Fibroblast of peridontal ligament (primary cell): Measurements from ENCODE around the gene KLF2.

Source experiments
- DNase-seq: peaks from one replicate; pipeline ENCODE4 v3.0.0-alpha.2; 2010; ENCODE audit errors: extremely low read depth

KLF2 gene

GRCh38 chr19:16306728-16307402 is 17.8 kb upstream of the KLF2 start:
- no peak for DNase-seq

DNA sequence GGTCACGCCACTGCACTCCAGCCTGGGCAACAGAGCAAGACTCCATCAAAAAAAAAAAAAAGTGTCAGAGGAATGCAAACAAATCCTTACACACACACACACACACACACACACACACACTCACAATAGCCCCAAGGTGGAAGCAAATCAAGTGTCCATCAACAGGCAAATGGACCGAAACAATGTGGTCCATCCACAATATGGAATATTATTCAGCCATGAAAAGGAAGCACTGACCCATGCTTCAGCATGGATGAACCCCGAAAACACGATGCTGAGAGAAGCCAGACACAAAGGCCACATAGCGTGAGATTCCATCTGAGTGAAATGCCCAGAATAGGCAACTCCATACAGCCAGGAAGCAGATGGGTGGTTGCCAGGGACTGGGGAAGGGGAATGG is 16.5 kb upstream of the KLF2 start:
- DNase-seq = no peak

DNA sequence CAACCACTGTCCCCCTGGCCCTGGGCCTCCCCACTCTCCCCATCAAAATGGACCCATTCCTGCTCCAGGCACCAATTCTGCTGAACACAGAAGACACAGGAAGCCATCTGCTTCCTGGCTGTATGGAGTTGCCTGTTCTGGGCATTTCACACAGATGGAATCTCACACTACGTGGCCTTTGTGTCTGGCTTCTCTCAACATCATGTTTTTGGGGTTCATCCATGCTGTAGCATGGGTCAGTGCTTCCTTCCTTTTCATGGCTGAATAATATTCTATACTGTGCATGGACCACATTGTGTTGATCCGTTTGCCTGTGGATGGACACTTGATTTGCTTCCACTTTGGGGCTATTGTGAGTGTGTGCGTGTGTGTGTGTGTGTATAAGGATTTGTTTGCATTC is 15.0 kb upstream of the KLF2 start:
- no peak for DNase-seq

GRCh38 chr19:16315825-16316505 is 8.7 kb upstream of the KLF2 start:
- DNase-seq = peak; percentile 100

DNA sequence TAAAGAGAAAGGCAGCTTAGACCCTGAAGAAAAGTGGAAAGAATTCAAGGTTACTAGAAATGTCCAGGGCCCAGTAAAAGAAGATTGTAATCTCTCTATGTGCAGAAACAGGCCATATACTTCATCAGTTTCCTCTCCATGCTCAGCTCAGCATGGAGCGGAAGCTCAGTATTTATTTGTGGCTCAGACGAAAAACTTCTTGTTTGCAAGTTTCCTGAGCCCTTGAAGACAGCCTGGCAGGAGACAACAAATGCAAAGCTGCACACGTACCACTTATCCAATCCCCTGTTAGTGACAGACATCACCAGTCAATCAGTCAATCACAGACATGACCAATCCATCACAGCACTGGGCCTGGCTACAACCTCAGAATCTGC is 8.1 kb upstream of the KLF2 start:
- DNase-seq = no peak

GRCh38 chr19:16319481-16319880 is 5.1 kb upstream of the KLF2 start:
- DNase-seq = peak; percentile 24

DNA sequence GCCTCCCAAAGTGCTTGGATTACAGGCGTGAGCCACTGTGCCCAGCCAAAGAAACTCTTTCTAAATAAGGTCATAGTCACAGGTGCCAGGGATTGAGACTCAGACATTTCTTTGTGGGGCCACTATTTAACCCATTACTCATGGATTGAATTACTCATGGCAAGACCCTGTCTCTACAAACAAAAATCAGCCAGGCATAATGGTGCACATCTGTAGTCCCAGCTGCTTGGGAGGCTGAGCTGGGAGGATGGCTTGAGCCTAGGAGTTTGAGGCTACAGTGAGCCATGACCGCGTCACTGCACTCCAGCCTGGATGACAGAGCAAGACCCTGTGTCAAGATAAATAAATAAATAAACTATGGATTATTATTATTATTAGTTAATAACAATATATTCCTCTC is 3.6 kb upstream of the KLF2 start:
- no peak for DNase-seq

DNA sequence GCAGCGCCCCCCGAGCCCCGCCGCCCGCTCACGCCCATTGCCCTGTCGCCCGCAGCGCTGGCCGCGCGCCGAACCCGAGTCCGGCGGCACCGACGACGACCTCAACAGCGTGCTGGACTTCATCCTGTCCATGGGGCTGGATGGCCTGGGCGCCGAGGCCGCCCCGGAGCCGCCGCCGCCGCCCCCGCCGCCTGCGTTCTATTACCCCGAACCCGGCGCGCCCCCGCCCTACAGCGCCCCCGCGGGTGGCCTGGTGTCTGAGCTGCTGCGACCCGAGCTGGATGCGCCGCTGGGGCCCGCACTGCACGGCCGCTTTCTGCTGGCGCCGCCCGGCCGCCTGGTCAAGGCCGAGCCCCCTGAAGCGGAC is 518 bp downstream of the KLF2 start:
- no peak for DNase-seq

DNA sequence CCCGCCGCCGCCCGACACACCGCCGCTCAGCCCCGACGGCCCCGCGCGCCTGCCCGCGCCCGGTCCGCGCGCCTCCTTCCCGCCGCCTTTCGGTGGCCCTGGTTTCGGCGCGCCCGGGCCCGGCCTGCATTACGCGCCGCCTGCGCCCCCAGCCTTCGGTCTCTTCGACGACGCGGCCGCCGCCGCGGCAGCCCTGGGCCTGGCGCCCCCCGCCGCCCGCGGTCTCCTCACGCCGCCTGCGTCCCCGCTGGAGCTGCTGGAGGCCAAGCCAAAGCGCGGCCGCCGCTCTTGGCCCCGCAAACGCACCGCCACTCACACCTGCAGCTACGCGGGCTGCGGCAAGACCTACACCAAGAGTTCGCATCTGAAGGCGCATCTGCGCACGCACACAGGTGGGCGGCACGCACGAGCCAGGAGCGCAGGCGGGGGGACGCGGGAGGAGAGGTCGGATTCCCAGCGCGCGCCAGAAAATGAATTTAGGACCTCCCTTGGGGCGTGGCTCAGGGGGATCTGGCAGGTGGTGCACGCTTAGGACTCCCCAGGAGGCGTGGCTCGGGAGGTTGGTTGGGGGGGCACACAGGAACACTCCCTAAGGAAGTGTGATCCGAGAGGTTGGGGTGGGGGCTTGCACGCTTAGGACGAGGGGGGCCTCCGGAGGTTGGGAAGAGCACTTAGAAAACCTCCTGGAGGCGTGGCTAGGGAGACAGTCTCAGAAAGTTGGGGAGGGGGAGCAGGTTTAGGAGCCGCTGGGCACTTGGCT is 1.2 kb downstream of the KLF2 start:
- DNase-seq = no peak

DNA sequence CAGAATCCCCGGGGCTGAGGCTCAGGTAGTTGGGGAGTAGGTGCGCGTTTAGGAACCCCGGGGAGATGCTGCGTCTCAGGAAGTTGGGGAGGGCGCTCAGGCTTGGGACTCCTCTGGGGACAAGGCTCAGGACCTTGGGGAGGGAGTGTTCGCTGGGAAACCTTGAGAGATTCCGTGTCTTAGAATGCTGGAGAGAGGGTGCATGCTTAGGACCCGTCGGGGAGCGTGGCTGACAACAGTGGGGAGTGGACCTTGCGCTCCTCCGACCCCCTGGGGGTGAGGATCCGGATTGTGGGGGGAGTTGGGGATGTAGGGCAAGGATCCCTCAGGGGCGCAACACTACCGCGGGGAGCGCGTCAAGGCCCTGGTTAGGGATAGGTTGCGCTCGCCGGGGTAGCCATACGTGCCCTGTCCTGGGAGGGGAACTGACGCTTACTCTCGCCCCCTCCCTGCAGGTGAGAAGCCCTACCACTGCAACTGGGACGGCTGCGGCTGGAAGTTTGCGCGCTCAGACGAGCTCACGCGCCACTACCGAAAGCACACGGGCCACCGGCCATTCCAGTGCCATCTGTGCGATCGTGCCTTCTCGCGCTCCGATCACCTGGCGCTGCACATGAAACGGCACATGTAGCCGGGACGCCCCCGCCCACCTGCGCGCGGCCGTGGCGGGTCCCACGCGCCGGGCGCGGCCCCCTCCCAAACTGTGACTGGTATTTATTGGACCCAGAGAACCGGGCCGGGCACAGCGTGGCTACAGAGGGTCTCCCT is 2.0 kb downstream of the KLF2 start:
- no peak for DNase-seq

DNA sequence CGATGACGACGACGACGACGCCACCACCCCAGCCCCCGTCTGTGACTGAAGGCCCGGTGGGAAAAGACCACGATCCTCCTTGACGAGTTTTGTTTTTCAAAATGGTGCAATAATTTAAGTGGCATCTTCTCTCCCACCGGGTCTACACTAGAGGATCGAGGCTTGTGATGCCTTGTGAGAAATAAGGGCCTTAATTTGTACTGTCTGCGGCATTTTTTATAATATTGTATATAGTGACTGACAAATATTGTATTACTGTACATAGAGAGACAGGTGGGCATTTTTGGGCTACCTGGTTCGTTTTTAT is 2.5 kb downstream of the KLF2 start:
- DNase-seq = no peak

- DNase-seq = no peak
Observed at GRCh38 chr19:16327501-16327900, 2.9 kb downstream of the KLF2 start.

DNA sequence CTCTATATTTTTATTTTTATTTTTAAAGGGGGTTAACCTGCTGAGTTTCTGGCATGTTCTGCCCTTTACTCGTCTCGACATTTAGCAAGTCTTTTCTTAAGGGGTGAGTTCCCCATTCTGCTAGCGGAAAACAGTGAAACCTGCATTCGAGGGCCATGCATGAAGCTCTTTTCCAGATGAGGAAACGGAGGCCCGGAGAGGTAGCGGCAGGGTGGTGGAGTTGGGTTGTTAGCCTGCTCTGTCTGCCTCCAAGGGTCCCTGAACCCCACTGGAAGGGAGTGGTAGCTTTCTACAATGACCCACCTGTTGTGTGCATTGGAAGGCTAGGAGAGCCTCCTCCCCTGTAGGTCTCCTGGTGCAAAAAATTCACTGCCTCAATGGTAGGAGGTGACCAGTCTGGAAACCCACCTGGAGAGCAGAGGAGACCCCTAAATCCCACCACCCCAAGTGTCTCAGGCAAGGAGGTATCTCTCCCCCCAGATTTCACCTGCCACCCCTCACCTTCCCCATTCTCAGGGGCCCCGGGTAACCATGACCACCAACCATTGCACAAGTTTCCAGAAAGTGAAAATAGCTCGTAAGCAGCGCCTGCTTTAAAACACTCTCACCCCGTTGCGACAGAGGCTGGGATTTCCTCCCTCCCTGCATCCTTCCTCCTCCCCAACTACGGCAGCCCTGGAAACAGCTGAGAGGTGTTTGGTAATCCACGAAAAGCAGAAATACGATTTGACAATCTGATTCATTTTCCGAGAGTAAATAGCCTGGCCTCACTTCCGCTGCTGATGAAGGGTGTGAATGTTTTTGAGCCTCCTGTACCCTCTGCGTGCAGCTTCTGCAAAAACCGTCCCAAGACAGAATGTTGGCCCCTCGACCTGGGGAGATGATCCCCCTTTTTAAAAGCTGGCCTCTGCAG is 3.5 kb downstream of the KLF2 start:
- DNase-seq = peak; percentile 91

- peak; percentile 33 for DNase-seq
Observed at GRCh38 chr19:16328824-16329482, 4.3 kb downstream of the KLF2 start.

DNA sequence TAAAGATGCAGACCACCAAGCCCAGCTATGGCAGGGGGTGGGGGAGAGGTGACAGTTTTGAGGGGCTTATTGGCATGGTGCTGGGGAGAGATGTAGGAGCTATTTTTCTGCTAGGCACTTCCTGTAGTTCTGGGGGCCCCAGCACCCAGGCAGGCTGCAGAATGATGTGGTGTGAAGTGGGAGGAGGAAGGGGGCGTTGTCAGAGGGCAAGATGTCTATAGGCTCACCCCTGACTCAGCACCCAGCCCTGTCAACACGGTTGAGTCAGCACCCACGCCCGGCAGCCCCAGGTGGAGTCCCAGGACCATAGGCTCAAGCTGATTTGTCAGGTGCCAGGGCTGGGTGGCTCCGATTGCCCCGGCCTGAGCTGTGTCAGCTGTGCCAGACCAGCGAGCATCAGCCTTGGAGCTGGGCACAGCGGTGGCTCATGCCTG is 5.8 kb downstream of the KLF2 start:
- DNase-seq = peak; percentile 34

DNA sequence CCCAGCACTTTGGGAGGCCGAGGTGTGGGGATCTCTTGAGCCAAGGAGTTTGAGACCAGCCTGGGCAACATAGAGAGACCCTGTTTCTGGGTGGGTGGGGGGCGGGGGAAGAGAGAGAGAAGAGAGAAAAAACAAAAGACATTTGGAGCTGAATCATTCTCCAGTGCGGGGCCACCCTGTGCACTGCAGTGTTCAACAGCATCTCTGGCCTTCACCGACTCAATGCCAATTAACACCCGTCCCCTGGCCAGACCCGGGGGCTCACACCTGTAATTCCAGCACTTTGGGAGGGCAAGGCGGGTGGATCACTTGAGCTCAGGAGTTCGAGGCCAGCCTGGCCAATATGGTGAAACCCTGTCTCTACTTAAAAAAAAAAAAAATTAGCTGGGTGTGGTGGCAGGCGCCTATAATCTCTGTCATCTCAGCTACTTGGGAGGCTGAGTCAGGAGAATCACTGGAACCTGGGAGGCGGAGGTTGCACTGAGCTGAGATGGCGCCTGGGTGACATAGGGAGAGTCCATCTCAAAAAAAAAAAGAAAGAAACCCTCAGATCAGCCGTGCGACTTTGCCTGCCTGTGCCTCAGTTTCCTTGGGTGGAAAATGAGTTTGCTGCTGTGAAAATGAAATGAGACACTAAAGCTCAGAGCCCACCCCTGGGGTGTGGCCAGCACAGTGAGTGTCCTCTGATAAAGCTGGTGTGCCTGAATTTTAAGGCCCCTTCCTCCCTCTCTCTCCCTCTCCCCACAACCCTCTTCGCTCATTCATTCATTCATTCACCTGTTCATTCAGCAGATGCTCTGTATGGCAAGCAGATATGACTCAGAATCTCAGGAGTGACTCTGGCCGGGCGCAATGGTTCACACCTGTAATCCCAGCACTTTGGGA is 6.4 kb downstream of the KLF2 start:
- DNase-seq = no peak

- DNase-seq = no peak
Observed at GRCh38 chr19:16333001-16333586, 8.5 kb downstream of the KLF2 start.

GRCh38 chr19:16334411-16334810 is 9.8 kb downstream of the KLF2 start:
- no peak for DNase-seq

- no peak for DNase-seq
Observed at GRCh38 chr19:16335226-16335625, 10.6 kb downstream of the KLF2 start.
